GM03348 (cell line): Measurements from ENCODE around the gene ZFP69B.
"Not testable (repeated sequence)": the region's sequence is repeated elsewhere in the genome, so short reads cannot be mapped to it uniquely, and the experiment has no call there.

ENCODE experiments used
- DNase-seq: peaks from one replicate; pipeline ENCODE4 v3.0.0; 2012; ENCODE audit warnings: low spot score

Gene ZFP69B

GRCh38 chr1:40435876-40436275 lies 14.4 kb upstream of the ZFP69B start:
- DNase-seq, result no peak

GRCh38 chr1:40438391-40439015 lies 11.8 kb upstream of the ZFP69B start:
- DNase-seq, result peak; percentile 64

DNA sequence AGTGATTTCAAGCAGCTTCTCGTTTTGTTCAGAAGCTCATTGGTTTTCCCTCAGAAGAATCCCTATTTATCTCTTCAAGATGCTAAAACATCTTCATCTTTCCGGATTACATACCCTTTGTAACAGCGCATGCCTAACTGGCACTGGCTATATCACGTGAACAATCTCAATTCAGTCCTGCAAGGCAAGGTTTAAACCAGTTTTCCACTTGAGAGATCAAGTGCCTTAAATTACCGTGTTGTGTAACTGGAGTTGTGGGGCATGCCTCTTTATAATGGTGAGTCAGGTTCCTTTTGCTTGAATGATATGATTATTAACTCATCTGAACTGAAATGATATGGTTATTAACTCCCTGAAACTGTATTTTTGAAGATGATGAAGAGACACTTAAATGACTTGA lies 11.0 kb upstream of the ZFP69B start:
- no peak for DNase-seq

DNA sequence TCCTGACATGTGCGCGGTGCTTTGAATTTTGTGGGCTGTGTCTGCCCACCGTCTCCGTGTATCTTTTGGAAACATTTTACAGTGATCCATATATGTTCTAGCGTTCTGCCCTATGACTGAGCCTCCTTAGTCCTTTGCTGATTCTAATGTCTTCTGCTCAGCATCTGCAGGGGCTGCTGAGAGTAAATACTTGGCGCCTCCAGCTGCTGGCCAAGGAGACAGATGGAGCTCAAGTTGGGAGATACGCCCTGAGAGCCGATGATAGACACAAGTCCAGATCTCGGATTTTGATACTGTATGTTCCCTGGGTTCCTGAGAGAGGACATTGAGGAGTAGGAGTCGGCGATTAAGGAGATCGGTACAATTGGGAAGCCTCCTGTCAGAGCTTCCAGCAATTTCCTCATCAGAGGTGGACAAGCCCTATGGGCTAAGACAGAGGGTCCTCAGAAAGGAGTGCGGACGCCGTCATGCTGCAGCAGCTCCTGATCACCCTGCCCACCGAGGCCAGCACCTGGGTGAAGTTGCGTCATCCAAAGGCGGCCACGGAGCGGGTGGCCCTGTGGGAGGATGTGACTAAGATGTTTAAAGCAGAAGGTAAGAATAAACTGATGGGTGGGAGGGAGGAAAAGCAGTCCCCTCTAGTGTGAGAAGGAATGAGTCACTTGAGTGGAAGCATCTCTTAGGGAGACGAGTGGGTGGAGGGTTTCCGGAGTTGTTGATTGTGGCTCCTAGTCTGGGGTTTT lies 390 bp downstream of the ZFP69B start:
- DNase-seq, result peak; percentile 57

- DNase-seq, result no peak
These were observed 936 bp downstream of the ZFP69B start for GRCh38 chr1:40451238-40451585.

GRCh38 chr1:40454873-40455272 lies 4.6 kb downstream of the ZFP69B start:
- DNase-seq, result no peak

GRCh38 chr1:40462956-40463590 lies 12.8 kb downstream of the ZFP69B start:
- no peak for DNase-seq

DNA sequence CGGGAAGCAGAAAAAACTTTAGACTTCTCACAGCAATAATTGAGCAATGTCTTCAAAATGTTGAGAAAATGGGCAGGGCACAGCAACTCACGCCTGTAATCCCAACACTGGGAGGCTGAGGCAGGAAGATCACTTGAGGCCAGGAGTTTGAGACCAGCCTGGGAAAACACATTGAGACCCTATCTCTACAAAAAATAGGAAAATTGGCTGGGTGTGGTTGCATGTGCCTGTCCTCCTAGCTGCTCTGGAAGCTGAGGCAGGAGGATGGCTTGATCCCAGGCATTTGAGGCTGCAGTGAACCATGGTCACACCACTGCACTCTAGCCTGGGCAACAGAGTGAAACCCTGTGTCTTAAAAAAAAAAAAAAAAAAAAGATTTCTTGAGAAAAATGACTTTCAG lies 19.1 kb downstream of the ZFP69B start:
- DNase-seq, result no peak

GRCh38 chr1:40475268-40475667 lies 25.0 kb downstream of the ZFP69B start:
- no peak for DNase-seq

- peak; percentile 94 for DNase-seq
These were observed 26.8 kb downstream of the ZFP69B start, which contains the start of gene ZFP69 for GRCh38 chr1:40476924-40477677. Gene ZFP69 (plus strand): TSS chr1:40477290. CDS start chr1:40479362, 2,072 bp downstream.

- DNase-seq, result peak; percentile 39
These were observed 27.4 kb downstream of the ZFP69B start for GRCh38 chr1:40477678-40478053.

- DNase-seq, result no peak
These were observed 28.0 kb downstream of the ZFP69B start for GRCh38 chr1:40478276-40478675.

GRCh38 chr1:40479156-40479555 lies 28.9 kb downstream of the ZFP69B start:
- DNase-seq, result no peak

GRCh38 chr1:40495315-40495903 lies 45.1 kb downstream of the ZFP69B start:
- no peak for DNase-seq

DNA sequence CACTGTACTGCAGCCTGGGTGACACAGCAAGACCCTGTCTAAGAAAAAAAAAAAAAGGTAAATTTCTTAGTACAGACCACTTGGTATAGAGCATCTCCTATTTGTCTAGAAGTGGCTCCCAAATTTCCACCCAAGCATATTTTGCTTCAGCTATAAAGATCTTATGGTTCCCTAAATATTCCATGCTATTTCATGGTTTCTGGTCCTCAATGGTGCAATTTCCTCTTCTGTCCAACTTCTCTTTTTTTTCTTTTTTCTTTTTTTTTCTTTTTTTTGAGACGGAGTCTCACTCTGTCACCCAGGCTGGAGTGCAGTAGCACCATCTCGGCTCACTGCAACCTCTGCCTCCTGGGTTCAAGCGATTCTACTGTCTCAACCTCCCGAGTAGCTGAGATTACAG lies 52.4 kb downstream of the ZFP69B start:
- not testable (repeated sequence) for DNase-seq

DNA sequence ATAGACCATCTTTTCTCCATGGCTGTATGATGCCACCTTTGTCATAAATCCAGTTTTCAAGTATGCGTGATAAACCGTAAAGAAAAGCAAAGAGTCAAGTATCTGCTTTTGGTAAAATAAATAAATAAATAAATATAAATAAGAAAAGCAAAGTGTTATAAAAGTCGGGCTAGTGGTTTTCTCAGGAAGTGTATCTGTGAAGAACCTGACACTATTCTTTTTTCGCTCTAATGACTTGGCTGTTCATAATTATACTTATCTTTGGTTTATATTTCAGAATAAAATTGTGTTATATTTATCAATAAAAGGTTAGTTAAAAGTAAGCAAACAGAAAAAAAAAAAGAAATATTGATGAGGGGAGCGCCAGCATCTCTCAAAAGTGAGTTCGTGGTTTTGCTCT lies 57.7 kb downstream of the ZFP69B start:
- DNase-seq, result no peak

DNA sequence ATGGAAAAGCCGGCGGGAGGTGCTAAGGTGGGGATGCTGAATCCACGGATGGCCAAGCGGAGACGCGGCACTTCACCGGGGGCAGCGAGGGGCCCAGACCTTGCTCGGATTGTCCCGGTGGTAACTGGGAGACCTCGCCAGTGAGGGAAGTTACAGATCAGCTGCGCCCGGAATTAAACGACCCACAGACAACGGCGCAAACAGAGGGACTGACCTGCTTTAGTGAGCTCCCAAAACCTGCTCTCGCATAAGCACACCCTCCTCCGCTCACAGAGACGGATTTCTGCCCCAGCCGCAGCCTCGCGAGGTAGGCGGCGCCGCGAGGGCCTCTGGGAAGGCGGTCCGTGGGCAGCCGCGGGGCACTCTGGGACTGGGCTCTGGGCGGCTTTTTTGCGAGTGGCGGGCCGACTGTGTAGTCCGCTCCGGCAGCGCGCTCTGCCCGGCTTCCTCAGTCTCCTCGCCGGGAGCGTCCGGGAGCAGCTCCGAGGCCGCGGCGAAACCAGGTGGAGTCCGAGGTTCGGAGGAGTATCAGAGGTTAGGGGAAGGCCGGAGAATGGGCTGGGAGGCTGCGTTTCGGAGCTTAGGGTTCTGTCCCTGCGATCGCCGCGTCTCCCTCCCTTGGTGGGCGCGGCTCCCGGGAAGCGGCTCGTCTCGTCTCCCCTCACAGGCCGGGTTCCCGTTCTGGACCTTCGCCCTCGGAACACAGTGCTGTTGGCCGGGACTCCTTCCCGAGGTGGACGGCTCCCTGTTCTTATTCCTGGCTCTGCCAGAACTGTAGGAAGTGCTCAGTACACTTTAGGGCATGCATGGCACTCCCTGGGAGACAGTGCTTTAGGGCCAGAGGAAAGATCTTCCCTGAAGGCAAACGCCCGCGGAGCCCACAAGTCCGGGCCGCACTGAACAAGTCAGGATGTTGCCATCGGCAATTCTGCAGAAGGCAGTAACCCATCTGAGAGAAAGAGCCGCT lies 58.4 kb downstream of the ZFP69B start, which contains the start of gene EXO5:
Gene EXO5, plus strand, starts transcription at position 393 of the 967 bp plus-strand sequence. CDS start 5,778 bp downstream, outside the sequence.
- DNase-seq, result peak; percentile 90
